ENCODE data around the gene PPP2R3B.

PPP2R3B gene

GRCh38 chrX:340641-341423 is 45.9 kb downstream of the PPP2R3B start:
- POLR2A ChIA-PET = no interaction called here
- CTCF ChIA-PET = no interaction called here
- no peaks in the 10 kb centered on the region for H3K27me3 ChIP-seq (replicated peaks in 2 of 5; ENCODE audit: control insufficient read depth in 4 of 5, insufficient read depth in 5 of 5, low read length in 4 of 5)
- H3K9me3 ChIP-seq (ENCODE audit: control extremely low read depth in 1 of 5, control insufficient read depth in 4 of 5, insufficient read depth in 2 of 5, low read depth in 1 of 5, low read length in 4 of 5) = peaks cover 0 to 19% (median 9%) of the 10 kb centered on the region in 5 experiments
- no peak overlapping the region for H3K4me3 ChIP-seq (ENCODE audit: control insufficient read depth in 1 of 7, extremely low read depth in 1 of 7, insufficient read depth in 4 of 7, low read depth in 2 of 7, low read length in 6 of 7)
- H3K36me3 ChIP-seq (ENCODE audit: control insufficient read depth in 4 of 4, insufficient read depth in 4 of 4, low read length in 3 of 4) = peaks cover 8 to 53% (median 31%) of the 10 kb centered on the region in 4 experiments
- DNase-seq = no peak
- WGBS (ENCODE audit: insufficient coverage) = 95% methylated on average over 31 of the region's 52 CpGs
- no peak overlapping the region for H3K27ac ChIP-seq (ENCODE audit: insufficient read depth in 1 of 2, low read depth in 1 of 2, low read length in 2 of 2, poor library complexity in 1 of 2, severe bottlenecking in 2 of 2)
- H3K4me1 ChIP-seq (ENCODE audit: control extremely low read depth in 1 of 4, control insufficient read depth in 4 of 4, insufficient read depth in 4 of 4, low read length in 3 of 4) = no peaks in the 10 kb centered on the region

- peaks cover 8 to 54% (median 29%) of the 10 kb centered on the region in 4 experiments for H3K36me3 ChIP-seq (ENCODE audit: control insufficient read depth in 4 of 4, insufficient read depth in 4 of 4, low read length in 3 of 4)
- ChIA-PET POLR2A (no interaction called here), CTCF (no interaction called here)
- H3K4me1 ChIP-seq (ENCODE audit: control extremely low read depth in 1 of 4, control insufficient read depth in 4 of 4, insufficient read depth in 4 of 4, low read length in 3 of 4) = no peaks in the 10 kb centered on the region
- H3K27ac ChIP-seq (ENCODE audit: insufficient read depth in 1 of 2, low read depth in 1 of 2, low read length in 2 of 2, poor library complexity in 1 of 2, severe bottlenecking in 2 of 2) = no peak overlapping the region
- H3K27me3 ChIP-seq (replicated peaks in 2 of 5; ENCODE audit: control insufficient read depth in 4 of 5, insufficient read depth in 5 of 5, low read length in 4 of 5) = no peaks in the 10 kb centered on the region
- no peak for DNase-seq
- peaks cover 0 to 16% (median 9%) of the 10 kb centered on the region in 5 experiments for H3K9me3 ChIP-seq (ENCODE audit: control extremely low read depth in 1 of 5, control insufficient read depth in 4 of 5, insufficient read depth in 2 of 5, low read depth in 1 of 5, low read length in 4 of 5)
- no peak overlapping the region for H3K4me3 ChIP-seq (ENCODE audit: control insufficient read depth in 1 of 7, extremely low read depth in 1 of 7, insufficient read depth in 4 of 7, low read depth in 2 of 7, low read length in 6 of 7)
- WGBS (ENCODE audit: insufficient coverage) = 77% methylated on average over 11 of the region's 24 CpGs
Measured at GRCh38 chrX:340121-340520, 46.6 kb downstream of the PPP2R3B start.

- ChIA-PET CTCF (no interaction called here), POLR2A (no interaction called here)
- peak in 2 of 3 donors; percentile 44 to 46 for DNase-seq
- H3K9me3 ChIP-seq (ENCODE audit: control extremely low read depth in 1 of 5, control insufficient read depth in 4 of 5, insufficient read depth in 2 of 5, low read depth in 1 of 5, low read length in 4 of 5) = peaks cover 0 to 7% (median 0%) of the 10 kb centered on the region in 5 experiments
- no peak overlapping the region for H3K4me3 ChIP-seq (ENCODE audit: control insufficient read depth in 1 of 7, extremely low read depth in 1 of 7, insufficient read depth in 4 of 7, low read depth in 2 of 7, low read length in 6 of 7)
- H3K36me3 ChIP-seq (ENCODE audit: control insufficient read depth in 4 of 4, insufficient read depth in 4 of 4, low read length in 3 of 4) = peaks cover 7 to 52% (median 22%) of the 10 kb centered on the region in 4 experiments
- no peaks in the 10 kb centered on the region for H3K4me1 ChIP-seq (ENCODE audit: control extremely low read depth in 1 of 4, control insufficient read depth in 4 of 4, insufficient read depth in 4 of 4, low read length in 3 of 4)
- no peak overlapping the region for H3K27ac ChIP-seq (ENCODE audit: insufficient read depth in 1 of 2, low read depth in 1 of 2, low read length in 2 of 2, poor library complexity in 1 of 2, severe bottlenecking in 2 of 2)
- 96% methylated on average over 39 of the region's 44 CpGs for WGBS (ENCODE audit: insufficient coverage)
- no peaks in the 10 kb centered on the region for H3K27me3 ChIP-seq (replicated peaks in 2 of 5; ENCODE audit: control insufficient read depth in 4 of 5, insufficient read depth in 5 of 5, low read length in 4 of 5)
Measured at GRCh38 chrX:338836-339400, 47.8 kb downstream of the PPP2R3B start.

- H3K4me3 ChIP-seq (ENCODE audit: control insufficient read depth in 1 of 7, extremely low read depth in 1 of 7, insufficient read depth in 4 of 7, low read depth in 2 of 7, low read length in 6 of 7) = no peak overlapping the region
- CTCF ChIA-PET = no interaction called here
- DNase-seq = no peak
- H3K9me3 ChIP-seq (ENCODE audit: control extremely low read depth in 1 of 5, control insufficient read depth in 4 of 5, insufficient read depth in 2 of 5, low read depth in 1 of 5, low read length in 4 of 5) = peaks cover 0 to 7% (median 0%) of the 10 kb centered on the region in 5 experiments
- H3K36me3 ChIP-seq (ENCODE audit: control insufficient read depth in 4 of 4, insufficient read depth in 4 of 4, low read length in 3 of 4) = peaks cover 7 to 56% (median 23%) of the 10 kb centered on the region in 4 experiments
- H3K27ac ChIP-seq (ENCODE audit: insufficient read depth in 1 of 2, low read depth in 1 of 2, low read length in 2 of 2, poor library complexity in 1 of 2, severe bottlenecking in 2 of 2) = no peak overlapping the region
- no peaks in the 10 kb centered on the region for H3K4me1 ChIP-seq (ENCODE audit: control extremely low read depth in 1 of 4, control insufficient read depth in 4 of 4, insufficient read depth in 4 of 4, low read length in 3 of 4)
- POLR2A ChIA-PET = no interaction called here
- no peaks in the 10 kb centered on the region for H3K27me3 ChIP-seq (replicated peaks in 2 of 5; ENCODE audit: control insufficient read depth in 4 of 5, insufficient read depth in 5 of 5, low read length in 4 of 5)
- WGBS (ENCODE audit: insufficient coverage) = 93% methylated on average over 47 of the region's 53 CpGs
Measured at GRCh38 chrX:338281-338835, 48.3 kb downstream of the PPP2R3B start.

- Histone ChIP-seq H3K27me3 (replicated peaks in 2 of 5; ENCODE audit: control insufficient read depth in 4 of 5, insufficient read depth in 5 of 5, low read length in 4 of 5) (no peaks in the 10 kb centered on the region), H3K36me3 (ENCODE audit: control insufficient read depth in 4 of 4, insufficient read depth in 4 of 4, low read length in 3 of 4) (peaks cover 7 to 63% (median 28%) of the 10 kb centered on the region in 4 experiments), H3K4me1 (ENCODE audit: control extremely low read depth in 1 of 4, control insufficient read depth in 4 of 4, insufficient read depth in 4 of 4, low read length in 3 of 4) (no peaks in the 10 kb centered on the region), H3K4me3 (ENCODE audit: control insufficient read depth in 1 of 7, extremely low read depth in 1 of 7, insufficient read depth in 4 of 7, low read depth in 2 of 7, low read length in 6 of 7) (no peak overlapping the region), H3K9me3 (ENCODE audit: control extremely low read depth in 1 of 5, control insufficient read depth in 4 of 5, insufficient read depth in 2 of 5, low read depth in 1 of 5, low read length in 4 of 5) (peaks cover 0 to 7% (median 0%) of the 10 kb centered on the region in 5 experiments), H3K27ac (ENCODE audit: insufficient read depth in 1 of 2, low read depth in 1 of 2, low read length in 2 of 2, poor library complexity in 1 of 2, severe bottlenecking in 2 of 2) (no peak overlapping the region)
- DNase-seq = no peak
- POLR2A ChIA-PET = no interaction called here
- 90% methylated on average over 32 of the region's 38 CpGs for WGBS (ENCODE audit: insufficient coverage)
- CTCF ChIA-PET = no interaction called here
Measured at GRCh38 chrX:337331-337831, 49.3 kb downstream of the PPP2R3B start.

GRCh38 chrX:336227-336626 is 50.5 kb downstream of the PPP2R3B start:
- 92% methylated on average over 17 of the region's 21 CpGs for WGBS (ENCODE audit: insufficient coverage)
- Histone ChIP-seq H3K4me3 (ENCODE audit: control insufficient read depth in 1 of 7, extremely low read depth in 1 of 7, insufficient read depth in 4 of 7, low read depth in 2 of 7, low read length in 6 of 7) (no peak overlapping the region), H3K4me1 (ENCODE audit: control extremely low read depth in 1 of 4, control insufficient read depth in 4 of 4, insufficient read depth in 4 of 4, low read length in 3 of 4) (peaks cover 0 to 7% (median 5%) of the 10 kb centered on the region in 4 experiments), H3K9me3 (ENCODE audit: control extremely low read depth in 1 of 5, control insufficient read depth in 4 of 5, insufficient read depth in 2 of 5, low read depth in 1 of 5, low read length in 4 of 5) (peaks cover 0 to 3% (median 0%) of the 10 kb centered on the region in 5 experiments), H3K27me3 (replicated peaks in 2 of 5; ENCODE audit: control insufficient read depth in 4 of 5, insufficient read depth in 5 of 5, low read length in 4 of 5) (peaks cover 0 to 10% (median under 1%) of the 10 kb centered on the region in 5 experiments), H3K27ac (ENCODE audit: insufficient read depth in 1 of 2, low read depth in 1 of 2, low read length in 2 of 2, poor library complexity in 1 of 2, severe bottlenecking in 2 of 2) (no peak overlapping the region), H3K36me3 (ENCODE audit: control insufficient read depth in 4 of 4, insufficient read depth in 4 of 4, low read length in 3 of 4) (peaks cover 7 to 55% (median 25%) of the 10 kb centered on the region in 4 experiments)
- POLR2A ChIA-PET = no interaction called here
- no peak for DNase-seq
- CTCF ChIA-PET = no interaction called here

GRCh38 chrX:335758-336155 is 51.0 kb downstream of the PPP2R3B start:
- H3K27me3 ChIP-seq (replicated peaks in 2 of 5; ENCODE audit: control insufficient read depth in 4 of 5, insufficient read depth in 5 of 5, low read length in 4 of 5) = peaks cover 0 to 14% (median 3%) of the 10 kb centered on the region in 5 experiments
- H3K9me3 ChIP-seq (ENCODE audit: control extremely low read depth in 1 of 5, control insufficient read depth in 4 of 5, insufficient read depth in 2 of 5, low read depth in 1 of 5, low read length in 4 of 5) = peaks cover 0 to 3% (median 0%) of the 10 kb centered on the region in 5 experiments
- ChIA-PET POLR2A (no interaction called here), CTCF (no interaction called here)
- no peak for DNase-seq
- no peak overlapping the region for H3K27ac ChIP-seq (ENCODE audit: insufficient read depth in 1 of 2, low read depth in 1 of 2, low read length in 2 of 2, poor library complexity in 1 of 2, severe bottlenecking in 2 of 2)
- H3K36me3 ChIP-seq (ENCODE audit: control insufficient read depth in 4 of 4, insufficient read depth in 4 of 4, low read length in 3 of 4) = peaks cover 7 to 50% (median 23%) of the 10 kb centered on the region in 4 experiments
- WGBS (ENCODE audit: insufficient coverage) = 100% methylated on average over 10 of the region's 17 CpGs
- H3K4me1 ChIP-seq (ENCODE audit: control extremely low read depth in 1 of 4, control insufficient read depth in 4 of 4, insufficient read depth in 4 of 4, low read length in 3 of 4) = peaks cover 0 to 11% (median 9%) of the 10 kb centered on the region in 4 experiments
- H3K4me3 ChIP-seq (ENCODE audit: control insufficient read depth in 1 of 7, extremely low read depth in 1 of 7, insufficient read depth in 4 of 7, low read depth in 2 of 7, low read length in 6 of 7) = no peak overlapping the region

All from common myeloid progenitor, CD34-positive (primary cell).